IMR-90 (cell line): ENCODE data around the gene SYTL4.

Experiments
- CEBPB ChIP-seq: IDR thresholded peaks from 2 replicates; pipeline ENCODE4 v1.6.1; 2012; ENCODE audit warnings: low read depth, low read length, improper control_type of control experiment
- CHD1 ChIP-seq: IDR thresholded peaks from 2 replicates; pipeline ENCODE4 v1.6.1; 2012; ENCODE audit warnings: low read depth, low read length, improper control_type of control experiment
- MAFK ChIP-seq: IDR thresholded peaks from 2 replicates; pipeline ENCODE4 v1.6.1; 2012; ENCODE audit warnings: low read depth, low read length, improper control_type of control experiment
- MAZ ChIP-seq: IDR thresholded peaks from 2 replicates; pipeline ENCODE4 v1.6.1; 2012; ENCODE audit warnings: low read depth, mild to moderate bottlenecking, low read length, improper control_type of control experiment, moderate library complexity, borderline replicate concordance
- MXI1 ChIP-seq: IDR thresholded peaks from 2 replicates; pipeline ENCODE4 v1.6.1; 2012; ENCODE audit warnings: low read depth, mild to moderate bottlenecking, low read length, moderate library complexity, borderline replicate concordance
- POLR2A ChIP-seq: IDR thresholded peaks from 2 replicates; pipeline ENCODE4 v1.6.1; 2012; ENCODE audit warnings: mild to moderate bottlenecking, low read depth, low read length
- RAD21 ChIP-seq: IDR thresholded peaks from 2 replicates; pipeline ENCODE4 v1.6.1; 2012; ENCODE audit warnings: low read length, improper control_type of control experiment
- RCOR1 ChIP-seq: IDR thresholded peaks from 2 replicates; pipeline ENCODE4 v1.6.1; 2012; ENCODE audit warnings: mild to moderate bottlenecking, low read length, improper control_type of control experiment; ENCODE audit not compliant: insufficient replicate concordance
- RFX5 ChIP-seq: IDR thresholded peaks from 2 replicates; pipeline ENCODE4 v1.8.0; 2012; ENCODE audit warnings: low read depth, mild to moderate bottlenecking, low read length, moderate library complexity
- SMC3 ChIP-seq: fragments of 150-350 bp; IDR thresholded peaks from 2 replicates; pipeline ENCODE4 v1.6.1; 2016; ENCODE audit warnings: low read depth, mild to moderate bottlenecking, antibody characterized with exemption, low read length, moderate library complexity
- TF ChIP-seq, protein P1 (sequence below): conservative IDR thresholded peaks from 2 replicates; pipeline ENCODE4 v1.5.1; 2012; ENCODE audit warnings: mild to moderate bottlenecking, low read depth, low read length, improper control_type of control experiment
- TF ChIP-seq, protein P2 (sequence below): fragments of 150-350 bp; IDR thresholded peaks from 2 replicates; pipeline ENCODE4 v1.6.1; 2017; ENCODE audit warnings: mild to moderate bottlenecking, antibody characterized with exemption, low read length, low read depth

DNA sequence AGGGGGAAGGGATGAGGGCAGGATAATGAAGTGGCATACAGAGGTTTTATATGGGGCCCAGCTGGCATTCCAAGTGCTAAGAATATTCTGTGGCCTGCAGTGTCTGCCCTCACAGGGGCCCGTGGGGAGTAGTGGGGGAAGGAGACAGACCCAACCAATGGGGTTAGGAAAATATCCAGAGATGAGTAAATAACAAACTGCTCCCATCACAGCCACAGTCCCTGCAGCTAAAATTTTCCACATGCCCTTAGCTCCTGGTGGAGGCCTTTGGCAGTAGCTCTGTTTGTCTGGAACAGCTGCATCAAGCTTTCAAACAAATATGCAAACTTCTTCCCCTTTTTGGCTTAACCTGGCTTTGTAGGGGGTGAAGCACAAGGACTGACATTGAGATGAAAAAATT is 84.8 kb downstream of the SYTL4 start:
- TF ChIP-seq, protein P1, sequence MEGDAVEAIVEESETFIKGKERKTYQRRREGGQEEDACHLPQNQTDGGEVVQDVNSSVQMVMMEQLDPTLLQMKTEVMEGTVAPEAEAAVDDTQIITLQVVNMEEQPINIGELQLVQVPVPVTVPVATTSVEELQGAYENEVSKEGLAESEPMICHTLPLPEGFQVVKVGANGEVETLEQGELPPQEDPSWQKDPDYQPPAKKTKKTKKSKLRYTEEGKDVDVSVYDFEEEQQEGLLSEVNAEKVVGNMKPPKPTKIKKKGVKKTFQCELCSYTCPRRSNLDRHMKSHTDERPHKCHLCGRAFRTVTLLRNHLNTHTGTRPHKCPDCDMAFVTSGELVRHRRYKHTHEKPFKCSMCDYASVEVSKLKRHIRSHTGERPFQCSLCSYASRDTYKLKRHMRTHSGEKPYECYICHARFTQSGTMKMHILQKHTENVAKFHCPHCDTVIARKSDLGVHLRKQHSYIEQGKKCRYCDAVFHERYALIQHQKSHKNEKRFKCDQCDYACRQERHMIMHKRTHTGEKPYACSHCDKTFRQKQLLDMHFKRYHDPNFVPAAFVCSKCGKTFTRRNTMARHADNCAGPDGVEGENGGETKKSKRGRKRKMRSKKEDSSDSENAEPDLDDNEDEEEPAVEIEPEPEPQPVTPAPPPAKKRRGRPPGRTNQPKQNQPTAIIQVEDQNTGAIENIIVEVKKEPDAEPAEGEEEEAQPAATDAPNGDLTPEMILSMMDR = no peak
- TF ChIP-seq POLR2A = no peak
- TF ChIP-seq CHD1 = no peak
- TF ChIP-seq MAFK = no peak
- TF ChIP-seq RFX5 = no peak
- TF ChIP-seq SMC3 = no peak
- no peak for TF ChIP-seq CEBPB
- TF ChIP-seq RAD21 = no peak
- no peak for TF ChIP-seq MXI1
- TF ChIP-seq, protein P2, sequence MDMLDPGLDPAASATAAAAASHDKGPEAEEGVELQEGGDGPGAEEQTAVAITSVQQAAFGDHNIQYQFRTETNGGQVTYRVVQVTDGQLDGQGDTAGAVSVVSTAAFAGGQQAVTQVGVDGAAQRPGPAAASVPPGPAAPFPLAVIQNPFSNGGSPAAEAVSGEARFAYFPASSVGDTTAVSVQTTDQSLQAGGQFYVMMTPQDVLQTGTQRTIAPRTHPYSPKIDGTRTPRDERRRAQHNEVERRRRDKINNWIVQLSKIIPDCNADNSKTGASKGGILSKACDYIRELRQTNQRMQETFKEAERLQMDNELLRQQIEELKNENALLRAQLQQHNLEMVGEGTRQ = no peak
- TF ChIP-seq RCOR1 = no peak
- no peak for TF ChIP-seq MAZ
